K562 (cell line): ENCODE data around the gene EFHD2. TPM values are rescaled to one million over a fixed set of nuclear protein-coding genes. Genes with fewer than 3 reads are reported as not detected.

Experiments used
- ATAC-seq: fragments of 200-7000 bp; cut with Tn5 transposase; 3 replicates; pipeline ENCODE4 v1.9.1; 2020; ENCODE audit warnings: moderate library complexity
- BruUV-seq: library from RNA; stranded (reverse); fragments of 400-500 nt; replicated peaks from 2 replicates; lab custom pipeline; 2021; lab: Mats Ljungman, UMichigan
- CTCF ChIA-PET: fragments of 300-600 bp; formaldehyde crosslinking; extraction: SDS; loops from one replicate; lab custom pipeline; 2021; ENCODE audit warnings: low intra/inter-chr PET ratio; lab: Yijun Ruan, JAX
- POLR2A ChIA-PET: fragments of 300-600, 350-650 bp; sonication (Branson Sonifier 250); formaldehyde crosslinking; extraction: SDS; loops from one replicate; lab custom pipeline; 2021; ENCODE audit warnings: antibody characterized with exemption, inconsistent platforms; lab: Yijun Ruan, JAX
- DNase-seq, 4 experiments: peaks; one replicate each; pipeline versions ENCODE4 v3.0.0 to v3.0.0-alpha.2; 2011 to 2018; ENCODE audit warnings: low spot score in 3 of 4, mixed read lengths in 3 of 4; ENCODE audit errors: extremely low read depth in 1 of 4
- FAIRE-seq: peaks from 2 replicates; lab custom pipeline; 2011; peaks lifted over from hg19 to GRCh38; lab: Jason Lieb, UNC
- H2AFZ ChIP-seq: 2 replicates; pipeline ENCODE4 v1.6.0; 2011; ENCODE audit warnings: low read depth, low read length, control low read depth, inconsistent platforms
- H3K27ac ChIP-seq: fragments of 200-600 bp; 3 replicates; pipeline ENCODE4 v1.8.0; 2011; ENCODE audit warnings: low read depth, mild to moderate bottlenecking, control low read depth, inconsistent platforms, low read length, moderate library complexity, mixed read lengths; ENCODE audit errors: extremely low read depth
- H3K27me3 ChIP-seq, 2 experiments: fragments of 300-600 bp in 1 of 2; 2 replicates in 1 of 2; 3 replicates in 1 of 2; pipeline versions ENCODE4 v1.6.0 to v1.8.0; 2011; ENCODE audit warnings: inconsistent platforms in 2 of 2, low read length in 2 of 2, mild to moderate bottlenecking in 1 of 2, mixed read lengths in 1 of 2, moderate library complexity in 1 of 2; ENCODE audit not compliant: control insufficient read depth in 2 of 2, insufficient read depth in 2 of 2
- H3K36me3 ChIP-seq: fragments of 300-600 bp; 3 replicates; pipeline ENCODE4 v1.8.0; 2011; ENCODE audit warnings: mild to moderate bottlenecking, low read length, inconsistent platforms; ENCODE audit not compliant: control insufficient read depth, insufficient read depth
- H3K4me1 ChIP-seq, 2 experiments: fragments of 200-600 bp in 1 of 2; replicated peaks in 1 of 2; 2 replicates in 1 of 2; 3 replicates in 1 of 2; pipeline versions ENCODE4 v1.5.1 to v1.8.0; 2011; ENCODE audit warnings: inconsistent platforms in 2 of 2, low read length in 2 of 2, mild to moderate bottlenecking in 1 of 2, mixed read lengths in 1 of 2, moderate library complexity in 1 of 2; ENCODE audit not compliant: control insufficient read depth in 2 of 2, insufficient read depth in 2 of 2
- H3K4me2 ChIP-seq: 2 replicates; pipeline ENCODE4 v1.6.1; 2011; ENCODE audit warnings: low read length, control low read depth, inconsistent platforms, mixed read lengths; ENCODE audit not compliant: insufficient read depth
- H3K4me3 ChIP-seq: fragments of 200-600 bp; sonication (generic), shearing (Covaris generic); 2 replicates; pipeline ENCODE4 v1.5.1; 2016; ENCODE audit warnings: control low read depth, inconsistent platforms
- H3K79me2 ChIP-seq: fragments of 200-600 bp; 3 replicates; pipeline ENCODE4 v1.8.0; 2011; ENCODE audit warnings: low read length, inconsistent platforms; ENCODE audit not compliant: control insufficient read depth, insufficient read depth
- H3K9ac ChIP-seq, 2 experiments: 2 replicates each; pipeline versions ENCODE4 v1.6.0 to v1.6.1; 2011; ENCODE audit warnings: low read depth in 2 of 2, low read length in 2 of 2, control low read depth in 1 of 2, inconsistent platforms in 1 of 2, mild to moderate bottlenecking in 1 of 2, mixed read lengths in 1 of 2; ENCODE audit not compliant: insufficient read depth in 1 of 2
- H3K9me1 ChIP-seq: one replicate; pipeline ENCODE4 v1.6.0; 2011; ENCODE audit warnings: inconsistent platforms, mild to moderate bottlenecking, low read length, moderate library complexity; ENCODE audit not compliant: control insufficient read depth, insufficient read depth
- H3K9me3 ChIP-seq: replicated peaks from 2 replicates; pipeline ENCODE4 v1.5.1; 2011; ENCODE audit warnings: low read depth, low read length, inconsistent platforms; ENCODE audit not compliant: control insufficient read depth, insufficient read depth
- H4K20me1 ChIP-seq: replicated peaks from 2 replicates; pipeline ENCODE4 v1.6.1; 2011; ENCODE audit warnings: low read length, inconsistent platforms, mixed read lengths; ENCODE audit not compliant: control insufficient read depth, insufficient read depth
- CCNT2 ChIP-seq: IDR thresholded peaks from 2 replicates; pipeline ENCODE4 v1.6.1; 2011; ENCODE audit warnings: borderline replicate concordance, low read depth, mild to moderate bottlenecking, moderate library complexity, mixed read lengths, low read length; ENCODE audit not compliant: insufficient read length; ENCODE audit errors: extremely low read depth
- RBFOX2 ChIP-seq: fragments of 200-400 bp; formaldehyde crosslinking; IDR thresholded peaks from 2 replicates; pipeline ENCODE4 v1.6.1; 2017; ENCODE audit warnings: low read depth, mild to moderate bottlenecking, low read length, moderate library complexity
- SRSF3 ChIP-seq: fragments of 200-400 bp; formaldehyde crosslinking; IDR thresholded peaks from 2 replicates; pipeline ENCODE4 v1.6.1; 2016; ENCODE audit warnings: mild to moderate bottlenecking, low read length, moderate library complexity; ENCODE audit not compliant: insufficient read depth
- ZNF507 ChIP-seq: conservative IDR thresholded peaks from 2 replicates; pipeline ENCODE4 v1.6.1; 2017; ENCODE audit warnings: missing genetic modification characterization, missing compliant biosample characterization
- WGBS: fragments of 100-300 bp; shearing (Covaris generic); methylation state at CpG from one replicate; pipeline ENCODE4 v1.1.6; 2016; ENCODE audit warnings: low coverage, mixed read lengths; ENCODE audit not compliant: insufficient coverage; ENCODE audit errors: missing lambda C conversion rate; 5-methylcytosine and 5-hydroxymethylcytosine counted together
- in situ Hi-C: fragments of 300-500 bp; cut with MboI; formaldehyde crosslinking; loops from 4 replicates; pipeline ENCODE4 v1.15.0; 2018; ENCODE audit warnings: inconsistent platforms, mixed read lengths
- intact Hi-C: fragments of 100-400 bp; cut with micrococcal nuclease; formaldehyde crosslinking; loops from 2 replicates; pipeline ENCODE4 v1.14.2; 2022
- polyA plus RNA-seq, 8 experiments: library from polyadenylated mRNA; depleted of rRNA in 4 of 8; stranded (reverse) in 5 of 8; unstranded in 3 of 8; fragments of >200 nt; fragmentation: Nextera tagmentation in 2 of 8; fragmentation: Illumina TruSeq in 1 of 8; extraction: Ambion mirVana in 2 of 8; extraction: Trizol in 1 of 8; gene quantifications; 2 replicates each; pipeline versions ENCODE4 v1.2.1 to v1.2.3, GENCODE V29; 2011 to 2014; ENCODE audit warnings: inconsistent platforms in 1 of 8, missing spikeins in 1 of 8
- total RNA-seq, 7 experiments: library from RNA; depleted of rRNA in 6 of 7; stranded (reverse); fragments of >200 nt in 6 of 7; fragmentation: Illumina TruSeq in 2 of 7; extraction: Trizol in 2 of 7; gene quantifications; 2 replicates each; pipeline versions ENCODE4 v1.2.1 to v1.2.3, GENCODE V29; 2011 to 2021; ENCODE audit warnings: low replicate concordance in 1 of 7

Gene EFHD2
- total and polyA plus RNA-seq, 9 of the 15 experiments (the other 6 are each of a cell fraction or from before 2014, with no cell fraction given): 1.7 to 73.5 (median 25.2) TPM

DNA sequence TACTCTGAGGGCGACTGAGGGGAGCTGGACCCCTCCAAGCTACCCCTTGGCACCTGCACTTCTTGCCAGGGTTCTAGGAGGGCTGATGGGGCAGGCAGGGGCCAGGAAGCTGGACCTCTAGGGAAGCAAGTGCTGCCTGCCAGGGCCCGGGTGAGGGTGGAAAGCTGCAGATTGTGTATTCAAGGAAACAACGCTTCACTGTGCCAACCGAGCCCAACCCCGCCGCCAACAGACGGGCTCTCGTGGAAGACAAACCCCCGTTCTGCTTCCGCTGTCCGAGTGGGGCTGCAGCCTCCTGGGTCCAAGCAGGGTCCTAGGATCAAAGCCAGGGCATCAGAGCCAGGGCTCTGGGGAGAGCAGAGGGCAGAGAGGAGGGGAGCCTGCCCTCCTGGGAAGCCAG lies 3.2 kb downstream of the EFHD2 start:
- ChIA-PET POLR2A (interaction anchor here (0.6 to 1.1 kb wide), 5 partner anchors 14 to 247 kb away, joined by 3 to 4 read pairs (median 3); a partner anchor contains a TSS), CTCF (no interaction called here)
- H3K9me3 ChIP-seq: no peaks in the 10 kb centered on the region
- H3K36me3 ChIP-seq: peaks cover 31% of the 10 kb centered on the region
- DNase-seq (no peak), ATAC-seq (no peak), FAIRE-seq (no peak)
- in situ Hi-C loops (no loop called here), intact Hi-C loops (no loop called here)
- H3K4me1 ChIP-seq: peaks cover 45 to 70% of the 10 kb centered on the region in 2 experiments
- H3K9me1 ChIP-seq: no peaks in the 10 kb centered on the region
- peaks cover 27% of the 10 kb centered on the region for H4K20me1 ChIP-seq
- no TSS peak for BruUV-seq
- H2AFZ ChIP-seq: no peak overlapping the region
- no peak overlapping the region for H3K4me2 ChIP-seq
- 90% methylated on average over 11 of the region's 11 CpGs for WGBS
- H3K4me3 ChIP-seq: no peak overlapping the region
- H3K9ac ChIP-seq: no peak overlapping the region; a peak in 1 of 4 replicates
- peaks cover 29% of the 10 kb centered on the region for H3K79me2 ChIP-seq
- TF ChIP-seq SRSF3: 0 out of 2 replicates have a peak, but pooled peaks have one; percentile 34
- TF ChIP-seq RBFOX2: peak; percentile 39; the same call in 1 of the 2 replicates
- no peak for TF ChIP-seq ZNF507 (tag)
- no peaks in the 10 kb centered on the region for H3K27me3 ChIP-seq
- H3K27ac ChIP-seq: no peak overlapping the region

DNA sequence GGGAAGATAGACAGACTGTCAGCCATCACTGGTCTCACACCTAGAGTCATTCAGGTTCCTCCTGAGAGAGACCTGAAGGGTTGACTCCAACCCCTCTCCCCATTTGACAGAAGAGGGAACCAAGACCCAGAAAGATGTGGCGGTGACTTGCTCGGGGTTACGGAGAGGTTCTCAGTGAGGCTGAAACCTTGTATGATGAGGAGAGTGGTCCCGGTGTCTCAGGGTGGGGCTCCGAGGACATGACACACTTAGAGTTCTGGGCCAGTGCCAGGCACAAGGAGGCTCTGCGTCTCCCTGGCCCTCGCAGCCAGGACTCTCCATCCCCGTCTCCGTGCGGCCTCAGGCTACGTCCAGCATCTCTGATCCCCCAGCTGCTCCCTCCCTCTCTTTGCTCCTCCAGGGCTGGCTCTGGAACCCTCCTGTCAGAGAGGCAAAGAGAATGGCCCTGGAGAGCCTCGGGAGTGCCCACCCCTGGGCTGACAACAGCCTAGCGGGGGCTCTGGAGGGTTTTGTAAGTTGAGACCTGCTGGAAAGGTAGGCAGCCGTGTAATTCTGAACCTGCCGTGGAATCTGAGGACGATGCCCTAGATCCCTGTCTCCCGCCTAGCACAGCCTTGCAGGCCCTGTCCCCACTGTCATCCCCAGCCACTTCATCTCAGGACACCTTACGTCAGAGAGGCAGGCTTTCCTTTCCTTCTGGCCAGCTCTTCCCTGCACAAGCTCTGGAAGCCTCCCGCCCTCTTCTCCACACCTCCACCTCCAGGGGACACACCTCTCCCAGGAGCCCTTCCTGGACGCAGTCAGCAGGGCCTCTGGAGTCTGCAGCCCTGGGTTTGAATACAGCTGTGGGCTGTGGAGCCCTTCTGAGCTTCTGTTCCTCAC lies 4.1 kb downstream of the EFHD2 start:
- intact Hi-C loops: no loop called here
- no peak overlapping the region for H2AFZ ChIP-seq
- H3K4me1 ChIP-seq: peaks cover 45 to 73% of the 10 kb centered on the region in 2 experiments
- no peaks in the 10 kb centered on the region for H3K27me3 ChIP-seq
- H3K9me1 ChIP-seq: peaks cover 4% of the 10 kb centered on the region
- POLR2A ChIA-PET: interaction anchor here (1.4 kb wide), 1 partner anchor 64 kb away, joined by 3 read pairs; no protein-coding TSS in a partner anchor
- 94% methylated on average over 20 of the region's 20 CpGs for WGBS
- TF ChIP-seq RBFOX2: 0 out of 2 replicates have a peak, but pooled peaks have one; percentile 5
- TF ChIP-seq CCNT2: no peak
- TF ChIP-seq, all 486 proteins: peak for 1
- no peak for ATAC-seq
- CTCF ChIA-PET: no interaction called here
- no peak overlapping the region for H3K4me3 ChIP-seq
- H3K36me3 ChIP-seq: peaks cover 33% of the 10 kb centered on the region
- no peaks in the 10 kb centered on the region for H3K9me3 ChIP-seq
- H4K20me1 ChIP-seq: peaks cover 29% of the 10 kb centered on the region
- H3K9ac ChIP-seq: 0 out of 4 replicates have a peak overlapping the region, but pooled peaks of 1 of the 2 experiments have one; percentile 15
- H3K27ac ChIP-seq: no peak overlapping the region
- H3K79me2 ChIP-seq: peaks cover 30% of the 10 kb centered on the region
- no peak for DNase-seq
- BruUV-seq: no TSS peak
- H3K4me2 ChIP-seq: no peak overlapping the region
- in situ Hi-C loops: no loop called here
- FAIRE-seq: no peak
